ENCODE results near the gene SNRPN. TPM values are rescaled to one million over a fixed set of nuclear protein-coding genes. Genes with fewer than 3 reads are reported as not detected.

SNRPN gene
- total RNA-seq, 1 experiment from 2014 or later = 2.0 TPM

DNA sequence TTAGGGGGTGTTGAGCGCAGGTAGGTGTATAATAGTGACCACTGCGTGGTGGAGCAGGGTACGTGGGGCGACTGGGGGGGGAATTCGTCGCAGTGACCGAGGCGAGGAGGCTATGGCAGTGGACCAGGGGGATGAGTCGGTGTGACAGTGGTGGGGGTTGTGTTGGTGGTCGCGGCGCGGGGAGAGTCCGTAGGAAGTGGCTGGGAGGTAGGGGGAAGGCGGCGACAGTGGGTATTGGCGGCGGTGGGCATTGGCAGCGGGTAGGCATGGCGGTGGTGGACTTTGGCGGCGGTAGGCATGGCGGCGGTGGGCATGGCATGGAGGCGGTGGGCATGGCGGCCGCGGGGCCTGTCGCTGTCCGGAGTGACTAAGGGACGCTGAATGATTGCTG lies 739 bp downstream of the SNRPN start (continued):
- TF ChIP-seq, protein P1, sequence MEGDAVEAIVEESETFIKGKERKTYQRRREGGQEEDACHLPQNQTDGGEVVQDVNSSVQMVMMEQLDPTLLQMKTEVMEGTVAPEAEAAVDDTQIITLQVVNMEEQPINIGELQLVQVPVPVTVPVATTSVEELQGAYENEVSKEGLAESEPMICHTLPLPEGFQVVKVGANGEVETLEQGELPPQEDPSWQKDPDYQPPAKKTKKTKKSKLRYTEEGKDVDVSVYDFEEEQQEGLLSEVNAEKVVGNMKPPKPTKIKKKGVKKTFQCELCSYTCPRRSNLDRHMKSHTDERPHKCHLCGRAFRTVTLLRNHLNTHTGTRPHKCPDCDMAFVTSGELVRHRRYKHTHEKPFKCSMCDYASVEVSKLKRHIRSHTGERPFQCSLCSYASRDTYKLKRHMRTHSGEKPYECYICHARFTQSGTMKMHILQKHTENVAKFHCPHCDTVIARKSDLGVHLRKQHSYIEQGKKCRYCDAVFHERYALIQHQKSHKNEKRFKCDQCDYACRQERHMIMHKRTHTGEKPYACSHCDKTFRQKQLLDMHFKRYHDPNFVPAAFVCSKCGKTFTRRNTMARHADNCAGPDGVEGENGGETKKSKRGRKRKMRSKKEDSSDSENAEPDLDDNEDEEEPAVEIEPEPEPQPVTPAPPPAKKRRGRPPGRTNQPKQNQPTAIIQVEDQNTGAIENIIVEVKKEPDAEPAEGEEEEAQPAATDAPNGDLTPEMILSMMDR (IDR thresholded peaks at IDR 0.05 in 2 of 3, conservative IDR thresholded peaks at IDR 0.05 in 1 of 3; ENCODE audit: borderline replicate concordance in 1 of 3, insufficient read depth in 1 of 3, low read depth in 2 of 3, low read length in 2 of 3) = no peak
- no peak for TF ChIP-seq SP1 (IDR thresholded peaks at IDR 0.05; ENCODE audit: low read depth)
- no peak for TF ChIP-seq EZH2phosphoT487 (IDR thresholded peaks at IDR 0.05; ENCODE audit: borderline replicate concordance)

DNA sequence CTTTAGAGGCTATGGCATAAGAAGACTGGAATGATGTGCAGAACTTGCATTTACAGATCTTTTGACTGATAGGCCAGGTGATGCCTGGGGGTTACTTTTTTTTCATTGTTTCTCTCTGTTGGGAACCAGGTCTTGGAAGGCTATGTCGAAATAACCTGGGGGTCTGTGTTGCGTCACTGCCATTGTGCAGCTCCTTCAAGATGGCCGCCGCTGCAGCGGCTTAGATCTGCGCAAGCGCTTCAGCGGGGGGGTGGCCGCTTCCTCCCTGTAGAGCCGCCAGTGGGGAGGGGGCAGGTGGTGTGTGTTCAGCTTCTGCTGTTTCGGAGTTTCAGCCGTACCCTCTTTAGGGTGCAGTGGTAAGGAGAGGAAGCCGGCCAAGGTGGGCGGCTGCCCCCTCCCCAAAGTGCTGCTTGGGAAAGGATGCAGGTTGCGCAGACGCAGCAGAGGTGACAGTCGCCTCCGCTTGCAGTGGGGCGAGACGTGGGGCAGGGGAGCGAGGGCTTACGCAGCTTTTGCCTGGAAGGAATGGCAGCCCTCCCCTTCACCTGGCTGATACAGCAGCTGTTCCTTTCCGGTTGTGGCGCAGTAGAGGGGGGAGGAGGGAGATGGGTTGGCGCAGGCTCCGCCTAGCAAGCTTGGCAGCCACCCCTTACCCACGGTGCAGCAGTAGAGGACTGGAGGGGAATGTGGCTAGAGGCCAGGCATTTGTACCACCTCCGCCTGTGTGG lies 1.5 kb downstream of the SNRPN start:
- ChIA-PET RAD21 (ENCODE audit: low non-redundant PET in 1 of 2, low total read pairs in 2 of 2, uncharacterized antibody in 2 of 2, unreplicated experiment in 2 of 2) (no interaction called here), POLR2A (no interaction called here), CTCF (no interaction called here)
- Histone ChIP-seq H3K9ac (ENCODE audit: low read length) (no peak overlapping the region), H3K4me3 (replicated peaks in 1 of 2; ENCODE audit: low read depth in 1 of 2, low read length in 2 of 2) (no peak overlapping the region), H4K20me1 (ENCODE audit: insufficient read depth) (no peaks in the 10 kb centered on the region), H3K79me2 (ENCODE audit: insufficient read depth, low read length) (no peaks in the 10 kb centered on the region), H3K4me2 (ENCODE audit: low read length) (no peak overlapping the region), H3K4me1 (ENCODE audit: control insufficient read depth in 1 of 2, insufficient read depth in 2 of 2, low read length in 2 of 2) (no peaks in the 10 kb centered on the region), H3K27me3 (ENCODE audit: insufficient read depth, low read length) (no peaks in the 10 kb centered on the region), H3K27ac (ENCODE audit: low read depth, low read length) (no peak overlapping the region), H3K9me2 (ENCODE audit: insufficient read depth) (no peaks in the 10 kb centered on the region), H3K9me3 (ENCODE audit: control insufficient read depth in 1 of 2, insufficient read depth in 1 of 2, low read depth in 1 of 2, low read length in 2 of 2) (peaks cover 0 to 23% of the 10 kb centered on the region in 2 experiments; a peak in 3 of 4 replicates), H2AFZ (ENCODE audit: low read depth, low read length, poor library complexity, severe bottlenecking) (no peak overlapping the region), H3K36me3 (ENCODE audit: control insufficient read depth in 1 of 2, insufficient read depth in 2 of 2, low read length in 2 of 2) (no peaks in the 10 kb centered on the region)
- BruUV-seq (replicated peaks) = no TSS peak
- ATAC-seq (no peak), DNase-seq (ENCODE audit: low read depth, low spot score) (no peak)
- intact Hi-C loops (cut with micrococcal nuclease) = no loop called here
- TF ChIP-seq FOSL1 (IDR thresholded peaks at IDR 0.05; ENCODE audit: low read depth) (no peak), SIN3A (IDR thresholded peaks at IDR 0.05; ENCODE audit: low read depth) (no peak), POLR2A (IDR thresholded peaks at IDR 0.05; ENCODE audit: borderline replicate concordance, extremely low read depth, insufficient read depth, insufficient read length) (no peak), CEBPB (IDR thresholded peaks at IDR 0.05; ENCODE audit: low read depth) (no peak), EZH2phosphoT487 (IDR thresholded peaks at IDR 0.05; ENCODE audit: borderline replicate concordance) (no peak), SP1 (IDR thresholded peaks at IDR 0.05; ENCODE audit: low read depth) (no peak), YY1 (IDR thresholded peaks at IDR 0.05; ENCODE audit: extremely low read depth, insufficient replicate concordance, low read depth, low read length) (no peak), ELF1 (IDR thresholded peaks at IDR 0.05; ENCODE audit: borderline replicate concordance, low read depth) (no peak), JUND (IDR thresholded peaks at IDR 0.05) (no peak), ZNF274 (IDR thresholded peaks at IDR 0.05; ENCODE audit: low read depth, low read length) (no peak), EZH2 (IDR thresholded peaks at IDR 0.05) (no peak), SRF (IDR thresholded peaks at IDR 0.05; ENCODE audit: low read depth) (no peak), EGR1 (IDR thresholded peaks at IDR 0.05; ENCODE audit: low read depth) (no peak), TCF7L2 (IDR thresholded peaks at IDR 0.05; ENCODE audit: borderline replicate concordance, extremely low read depth, insufficient read depth, insufficient read length) (no peak)
- TF ChIP-seq, protein P2, sequence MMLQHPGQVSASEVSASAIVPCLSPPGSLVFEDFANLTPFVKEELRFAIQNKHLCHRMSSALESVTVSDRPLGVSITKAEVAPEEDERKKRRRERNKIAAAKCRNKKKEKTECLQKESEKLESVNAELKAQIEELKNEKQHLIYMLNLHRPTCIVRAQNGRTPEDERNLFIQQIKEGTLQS (IDR thresholded peaks at IDR 0.05) = no peak
- TF ChIP-seq, protein P1 (IDR thresholded peaks at IDR 0.05 in 2 of 3, conservative IDR thresholded peaks at IDR 0.05 in 1 of 3; ENCODE audit: borderline replicate concordance in 1 of 3, insufficient read depth in 1 of 3, low read depth in 2 of 3, low read length in 2 of 3) = no peak
- TF ChIP-seq, protein P3, sequence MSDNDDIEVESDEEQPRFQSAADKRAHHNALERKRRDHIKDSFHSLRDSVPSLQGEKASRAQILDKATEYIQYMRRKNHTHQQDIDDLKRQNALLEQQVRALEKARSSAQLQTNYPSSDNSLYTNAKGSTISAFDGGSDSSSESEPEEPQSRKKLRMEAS (IDR thresholded peaks at IDR 0.05) = no peak
